ENCODE data around the gene IL21R.

Gene IL21R

GRCh38 chr16:27362570-27363245, 39.3 kb upstream of the IL21R start:
- TF ChIP-seq CTCF (IDR thresholded peaks at IDR 0.05) = no peak

GRCh38 chr16:27363246-27363632, 38.7 kb upstream of the IL21R start:
- no peak for TF ChIP-seq CTCF (IDR thresholded peaks at IDR 0.05)

- no peak for TF ChIP-seq CTCF (IDR thresholded peaks at IDR 0.05)
Observed at GRCh38 chr16:27363797-27364196, 38.2 kb upstream of the IL21R start.

- no peak for TF ChIP-seq CTCF (IDR thresholded peaks at IDR 0.05)
Observed at GRCh38 chr16:27364493-27365141, 37.4 kb upstream of the IL21R start.

- TF ChIP-seq CTCF (IDR thresholded peaks at IDR 0.05) = no peak
Observed at GRCh38 chr16:27365142-27366089, 36.6 kb upstream of the IL21R start.

GRCh38 chr16:27366687-27367460, 35.1 kb upstream of the IL21R start:
- TF ChIP-seq CTCF (IDR thresholded peaks at IDR 0.05) = no peak
